ENCODE measurements around the gene TSPAN18. TPM values are rescaled to one million over a fixed set of nuclear protein-coding genes. Genes with fewer than 3 reads are reported as not detected.

TSPAN18 gene
- total RNA-seq, 1 donor from 2014 or later = 46.4 TPM

DNA sequence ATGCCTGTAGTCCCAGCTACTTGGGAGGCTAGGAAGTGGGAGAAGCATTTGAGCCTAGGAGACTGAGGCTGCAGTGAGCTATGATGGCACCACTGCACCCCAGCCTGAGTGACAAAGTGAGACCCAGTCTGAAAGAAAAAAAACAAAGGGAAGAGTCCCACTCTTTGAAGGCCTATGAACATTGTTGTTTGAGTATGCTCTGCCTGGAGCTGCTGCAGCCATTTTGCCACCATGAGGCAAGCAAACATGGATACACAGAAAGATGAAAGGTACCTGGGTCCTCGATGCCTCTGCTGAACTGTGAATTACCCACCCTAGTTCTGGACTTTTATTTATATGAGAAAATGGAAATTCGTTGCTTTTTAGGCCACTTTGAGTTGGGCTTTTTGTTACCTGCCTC is 19.7 kb upstream of the TSPAN18 start:
- TF ChIP-seq, protein P1, sequence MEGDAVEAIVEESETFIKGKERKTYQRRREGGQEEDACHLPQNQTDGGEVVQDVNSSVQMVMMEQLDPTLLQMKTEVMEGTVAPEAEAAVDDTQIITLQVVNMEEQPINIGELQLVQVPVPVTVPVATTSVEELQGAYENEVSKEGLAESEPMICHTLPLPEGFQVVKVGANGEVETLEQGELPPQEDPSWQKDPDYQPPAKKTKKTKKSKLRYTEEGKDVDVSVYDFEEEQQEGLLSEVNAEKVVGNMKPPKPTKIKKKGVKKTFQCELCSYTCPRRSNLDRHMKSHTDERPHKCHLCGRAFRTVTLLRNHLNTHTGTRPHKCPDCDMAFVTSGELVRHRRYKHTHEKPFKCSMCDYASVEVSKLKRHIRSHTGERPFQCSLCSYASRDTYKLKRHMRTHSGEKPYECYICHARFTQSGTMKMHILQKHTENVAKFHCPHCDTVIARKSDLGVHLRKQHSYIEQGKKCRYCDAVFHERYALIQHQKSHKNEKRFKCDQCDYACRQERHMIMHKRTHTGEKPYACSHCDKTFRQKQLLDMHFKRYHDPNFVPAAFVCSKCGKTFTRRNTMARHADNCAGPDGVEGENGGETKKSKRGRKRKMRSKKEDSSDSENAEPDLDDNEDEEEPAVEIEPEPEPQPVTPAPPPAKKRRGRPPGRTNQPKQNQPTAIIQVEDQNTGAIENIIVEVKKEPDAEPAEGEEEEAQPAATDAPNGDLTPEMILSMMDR (IDR thresholded peaks at IDR 0.05) = no peak
- no peaks in the 10 kb centered on the region for H3K9me3 ChIP-seq
- no peak overlapping the region for H3K27ac ChIP-seq
- ATAC-seq (no peak), DNase-seq (no peak)
- intact Hi-C loops (cut with DNase I) = no loop called here
- no peaks in the 10 kb centered on the region for H3K4me1 ChIP-seq
- H3K27me3 ChIP-seq = no peaks in the 10 kb centered on the region
- H3K4me3 ChIP-seq = no peak overlapping the region
- H3K36me3 ChIP-seq = no peaks in the 10 kb centered on the region

DNA sequence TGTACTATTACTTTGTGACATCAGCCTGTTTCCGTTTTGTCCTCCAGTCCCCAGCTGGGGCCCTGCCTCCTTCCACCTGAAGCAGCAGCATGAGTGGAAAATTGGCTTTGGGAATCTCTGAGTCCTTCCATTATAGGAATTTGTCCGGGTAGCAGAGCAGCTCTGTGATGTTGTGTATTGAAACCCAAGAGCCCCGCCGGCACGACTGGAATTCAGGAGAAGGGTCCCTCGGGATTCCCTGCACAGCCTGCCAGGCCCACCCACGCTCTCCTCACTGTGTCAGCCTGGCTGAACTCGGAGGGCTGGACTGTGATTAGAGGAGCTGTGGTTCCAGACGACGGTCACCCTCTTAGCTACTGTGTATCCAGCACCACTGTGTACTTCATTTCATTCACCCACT is 18.8 kb upstream of the TSPAN18 start:
- DNase-seq = no peak

DNA sequence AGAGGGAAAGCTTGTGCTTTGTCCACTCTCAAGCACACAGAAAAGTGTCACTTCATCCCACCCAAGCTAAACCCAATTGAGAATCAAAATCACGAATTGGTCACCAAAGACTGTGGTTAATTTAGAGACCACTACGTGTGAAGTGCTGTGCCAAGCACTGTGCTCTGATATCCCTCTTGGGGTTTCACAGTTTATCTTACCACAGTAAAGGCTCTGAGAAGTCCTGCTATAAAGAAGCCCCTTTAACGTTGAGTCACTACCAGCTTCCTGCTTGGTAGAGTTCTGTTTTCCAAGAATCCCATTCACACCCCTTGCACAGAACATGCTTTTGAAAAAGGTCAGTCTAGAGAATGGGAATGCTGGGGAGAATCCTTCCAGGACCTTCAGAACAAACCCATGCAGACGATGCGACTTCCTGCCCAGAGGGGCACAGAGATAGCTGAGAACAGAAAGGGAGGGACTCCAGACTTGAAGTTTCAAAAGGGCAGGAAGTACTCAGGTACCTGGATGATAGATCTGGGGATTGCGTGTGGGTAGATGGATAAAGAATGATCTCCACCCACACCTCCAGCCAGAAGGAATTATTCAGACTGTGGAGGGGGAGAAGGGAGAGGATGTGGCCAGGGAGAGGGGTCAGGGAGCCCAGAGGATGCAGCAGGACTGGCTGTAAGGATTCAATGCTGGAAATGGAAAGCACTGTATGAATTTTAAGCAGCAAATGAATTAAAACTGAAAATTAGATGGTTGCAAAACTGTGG is 18.1 kb upstream of the TSPAN18 start:
- Histone ChIP-seq H3K4me1 (no peaks in the 10 kb centered on the region), H3K27me3 (no peaks in the 10 kb centered on the region), H3K9me3 (no peaks in the 10 kb centered on the region), H3K4me3 (no peak overlapping the region), H3K36me3 (no peaks in the 10 kb centered on the region), H3K27ac (no peak overlapping the region)
- intact Hi-C loops (cut with DNase I) = no loop called here
- DNase-seq (no peak), ATAC-seq (no peak)
- TF ChIP-seq, protein P1 (IDR thresholded peaks at IDR 0.05) = no peak

More for the DNA sequence above, 18.8 kb upstream of the TSPAN18 start:
- Histone ChIP-seq H3K4me1 (no peaks in the 10 kb centered on the region), H3K27me3 (no peaks in the 10 kb centered on the region), H3K27ac (no peak overlapping the region), H3K4me3 (no peak overlapping the region), H3K9me3 (no peaks in the 10 kb centered on the region), H3K36me3 (no peaks in the 10 kb centered on the region)
- intact Hi-C loops (cut with DNase I) = no loop called here
- no peak for ATAC-seq
- TF ChIP-seq, protein P1 (IDR thresholded peaks at IDR 0.05) = no peak

DNA sequence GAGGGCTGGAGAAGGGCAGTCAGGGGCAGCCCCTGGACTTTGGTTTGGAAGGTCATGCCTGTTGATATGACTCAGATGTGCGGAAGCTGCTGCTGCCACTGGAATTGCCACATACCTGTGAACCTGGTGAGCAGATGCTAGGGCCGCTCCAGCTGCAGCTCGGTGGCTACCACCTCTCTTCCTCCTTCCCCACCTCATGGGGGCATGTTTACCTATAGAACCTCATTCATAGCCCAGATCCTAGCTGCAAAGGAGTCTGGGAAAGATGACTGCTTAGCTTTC is 17.5 kb upstream of the TSPAN18 start:
- TF ChIP-seq, protein P1 (IDR thresholded peaks at IDR 0.05) = no peak
- intact Hi-C loops (cut with DNase I) = no loop called here
- Histone ChIP-seq H3K4me3 (no peak overlapping the region), H3K27ac (no peak overlapping the region), H3K27me3 (no peaks in the 10 kb centered on the region), H3K9me3 (no peaks in the 10 kb centered on the region), H3K36me3 (no peaks in the 10 kb centered on the region), H3K4me1 (no peaks in the 10 kb centered on the region)
- ATAC-seq (no peak), DNase-seq (no peak)

DNA sequence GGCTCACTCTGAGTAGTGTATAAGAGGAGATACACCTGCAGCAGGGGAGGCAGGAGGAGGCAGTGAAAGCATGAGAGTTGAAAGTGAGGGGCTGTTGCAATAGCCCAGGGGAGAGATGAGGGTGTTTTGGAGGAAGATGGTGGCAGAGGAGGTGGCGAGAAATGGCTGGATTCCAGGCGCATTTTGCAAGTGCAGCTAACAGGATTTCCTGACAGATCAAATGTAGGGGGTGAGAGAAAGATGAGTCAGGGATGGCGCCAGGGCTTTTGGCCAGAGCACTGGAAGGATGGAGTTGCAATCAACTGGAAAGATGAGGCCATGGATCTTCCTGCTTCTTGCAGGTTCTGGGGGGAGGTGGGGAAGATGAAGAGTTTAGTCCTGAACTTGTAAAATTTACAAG is 16.8 kb upstream of the TSPAN18 start:
- DNase-seq (no peak), ATAC-seq (no peak)
- Histone ChIP-seq H3K4me3 (no peak overlapping the region), H3K27ac (no peak overlapping the region), H3K9me3 (no peaks in the 10 kb centered on the region), H3K4me1 (no peaks in the 10 kb centered on the region), H3K36me3 (no peaks in the 10 kb centered on the region), H3K27me3 (no peaks in the 10 kb centered on the region)
- TF ChIP-seq, protein P1 (IDR thresholded peaks at IDR 0.05) = no peak
- intact Hi-C loops (cut with DNase I) = no loop called here
